GM12891 (cell line): ENCODE measurements around the gene TMEM121. TPM values are rescaled to one million over a fixed set of nuclear protein-coding genes. Genes with fewer than 3 reads are reported as not detected.

ENCODE experiments used
- DNase-seq: peaks from one replicate; pipeline ENCODE4 v3.0.0; 2011; ENCODE audit warnings: low spot score; ENCODE audit not compliant: insufficient read length
- FAIRE-seq: peaks from 2 replicates; lab custom pipeline; 2011; peaks lifted over from hg19 to GRCh38; lab: Jason Lieb, UNC
- PAX5 ChIP-seq: IDR thresholded peaks from 2 replicates; pipeline ENCODE4 v1.6.1; 2011; ENCODE audit warnings: low read length, moderate library complexity, mild to moderate bottlenecking; ENCODE audit not compliant: insufficient read depth, severe bottlenecking
- POLR2A ChIP-seq: IDR thresholded peaks from 2 replicates; pipeline ENCODE4 v1.6.1; 2011; ENCODE audit warnings: low read depth, low read length, control low read depth
- POLR2AphosphoS5 ChIP-seq: IDR thresholded peaks from 2 replicates; pipeline ENCODE4 v1.6.1; 2011; ENCODE audit warnings: low read depth, low read length, control low read depth
- POU2F2 ChIP-seq: IDR thresholded peaks from 2 replicates; pipeline ENCODE4 v1.6.1; 2011; ENCODE audit warnings: low read depth, mild to moderate bottlenecking, control low read depth, low read length, moderate library complexity
- SPI1 ChIP-seq: IDR thresholded peaks from 2 replicates; pipeline ENCODE4 v1.6.1; 2011; ENCODE audit warnings: low read depth, low read length, control low read depth
- TAF1 ChIP-seq: IDR thresholded peaks from 2 replicates; pipeline ENCODE4 v1.6.1; 2011; ENCODE audit warnings: low read depth, low read length, control low read depth
- polyA plus RNA-seq: library from polyadenylated mRNA; unstranded; fragments of >200 nt; gene quantifications from one replicate; pipeline ENCODE4 v1.2.1, GENCODE V29; 2012; ENCODE audit warnings: low read depth, missing spikeins, inconsistent platforms; ENCODE audit not compliant: missing spikeins

TMEM121 gene
- 0.18 TPM for polyA plus RNA-seq

DNA sequence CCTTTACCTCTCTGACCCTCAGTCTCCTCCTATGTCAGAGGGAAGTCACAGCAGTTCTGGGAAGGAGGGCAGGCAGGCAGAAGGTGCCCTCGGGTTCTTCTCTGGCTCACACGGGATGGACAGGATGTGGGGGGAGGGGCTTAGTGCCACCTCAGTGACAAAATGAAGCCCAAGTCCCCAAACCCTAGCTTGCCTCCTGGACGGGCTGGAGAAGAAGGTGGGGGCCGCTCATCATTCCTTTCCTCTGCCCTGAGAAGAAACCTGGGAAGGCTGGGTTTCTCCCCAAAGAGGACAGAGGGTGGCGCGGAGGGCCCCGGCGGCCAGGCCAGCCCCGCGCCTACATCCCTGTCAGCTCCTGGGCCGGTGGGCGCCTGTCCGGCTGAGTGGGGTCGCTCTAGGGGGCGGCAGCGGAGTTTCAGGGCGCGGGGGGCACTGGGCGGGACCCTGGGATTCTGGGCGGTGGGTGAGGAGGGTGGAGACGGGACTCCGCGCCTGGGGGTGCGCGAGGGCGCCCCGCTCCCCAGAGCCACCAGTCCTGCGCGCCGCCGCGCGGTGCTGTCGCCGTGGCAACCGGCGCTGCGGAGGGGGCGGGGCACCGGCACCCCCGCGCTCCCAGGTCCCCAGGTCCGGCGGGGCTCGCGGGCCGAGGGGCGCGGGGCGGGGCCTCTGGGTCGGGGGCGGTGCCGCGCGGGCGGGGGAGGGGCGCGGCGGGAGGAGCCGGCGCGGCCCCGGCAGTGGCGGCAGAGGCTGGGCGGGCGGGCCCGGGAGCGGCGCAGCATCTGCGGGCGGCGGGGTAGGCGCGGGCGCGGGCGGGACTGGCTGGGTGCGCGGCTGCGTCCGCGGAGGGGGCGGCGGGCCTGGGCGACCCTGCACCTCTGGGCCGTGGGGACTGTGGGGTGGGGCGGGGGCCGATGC is at the start of gene TMEM121:
Gene TMEM121 (plus strand): TSS at position 723 of the 915 bp plus-strand sequence. CDS start 2,252 bp downstream, outside the sequence.
- DNase-seq (no peak), FAIRE-seq (no peak)
- TF ChIP-seq POLR2A (no peak), TAF1 (no peak)

DNA sequence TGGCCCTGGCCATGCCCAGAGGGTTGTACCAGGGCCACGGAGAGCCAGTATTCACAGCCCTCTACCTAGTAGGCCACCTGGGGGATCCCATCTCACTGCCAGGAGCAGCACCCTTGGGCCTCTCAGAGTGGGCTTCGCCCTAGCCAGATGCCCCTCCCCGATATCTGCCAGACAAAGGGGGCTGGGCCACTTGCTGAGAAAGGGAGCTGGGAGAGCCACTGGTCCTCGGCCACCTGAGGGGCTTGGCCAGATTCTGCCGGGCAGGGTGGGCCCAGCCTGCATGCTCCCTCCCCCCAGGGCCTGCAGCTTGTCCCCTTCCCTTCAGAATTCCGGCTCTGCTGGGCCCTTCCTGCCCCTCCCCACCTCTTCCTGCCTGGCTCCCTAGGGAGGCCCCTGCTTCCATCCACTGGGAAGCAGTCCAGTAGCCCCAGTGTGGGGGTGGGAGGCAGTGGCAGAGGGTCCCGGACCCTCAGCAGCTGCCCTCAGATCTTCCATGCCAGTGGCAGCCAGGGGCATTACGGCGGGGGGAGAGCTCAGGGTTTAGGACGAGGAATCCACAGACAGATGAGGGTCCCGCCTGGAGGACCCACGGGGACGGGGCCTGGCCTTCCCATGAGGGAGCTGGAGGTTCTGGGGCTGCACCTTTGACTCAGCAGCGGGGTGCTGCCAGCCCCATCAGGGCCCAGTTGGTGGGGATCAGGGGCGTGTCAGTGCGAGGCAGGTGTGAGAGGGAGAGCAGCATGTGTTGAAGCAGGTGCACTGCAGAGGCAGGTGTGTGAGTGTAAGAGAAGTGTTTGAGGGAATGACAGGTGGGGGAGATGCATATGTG is 49.3 kb upstream of the TMEM121 start:
- FAIRE-seq (no peak), DNase-seq (no peak)
- TF ChIP-seq POLR2AphosphoS5 (no peak), POU2F2 (no peak), PAX5 (no peak), TAF1 (no peak)

DNA sequence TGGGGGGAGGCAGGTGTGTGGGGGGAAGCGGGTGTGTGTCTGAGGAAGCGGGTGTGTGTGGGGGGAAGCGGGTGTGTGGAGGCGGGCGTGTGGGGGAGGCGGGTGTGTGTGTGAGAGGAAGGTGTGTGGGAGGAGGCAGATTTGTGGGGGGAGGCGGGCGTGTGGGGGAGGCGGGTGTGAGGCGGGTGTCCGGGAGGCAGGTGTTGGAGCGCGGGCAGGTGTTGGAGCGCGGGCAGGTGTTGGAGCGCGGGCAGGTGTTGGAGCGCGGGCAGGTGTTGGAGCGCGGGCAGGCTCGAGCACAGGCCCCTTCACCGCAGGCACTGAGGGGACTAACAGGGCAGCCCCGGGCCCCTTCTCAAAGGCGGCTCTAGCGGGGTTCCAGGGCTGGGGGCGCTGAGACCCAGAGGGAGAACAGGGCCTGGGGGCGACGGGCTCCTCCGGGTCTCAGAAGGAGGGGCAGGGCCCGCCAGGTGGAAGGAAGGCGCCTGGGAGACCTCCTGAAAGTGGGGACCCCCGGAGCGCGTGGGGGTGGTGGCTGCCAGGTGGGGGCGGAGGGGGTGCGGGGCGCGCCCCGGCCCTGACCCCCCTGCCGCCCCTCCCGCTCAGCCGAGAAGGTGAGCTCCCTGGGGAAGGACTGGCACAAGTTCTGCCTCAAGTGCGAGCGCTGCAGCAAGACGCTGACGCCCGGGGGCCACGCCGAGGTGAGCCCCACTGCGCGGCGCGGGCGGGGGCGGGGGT is 48.6 kb upstream of the TMEM121 start:
- DNase-seq (no peak), FAIRE-seq (peak; percentile 35)
- no peak for TF ChIP-seq PAX5
- TF ChIP-seq SPI1 = no peak
- no peak for TF ChIP-seq POLR2A
- no peak for TF ChIP-seq POU2F2
- TF ChIP-seq TAF1 = no peak
- no peak for TF ChIP-seq POLR2AphosphoS5

DNA sequence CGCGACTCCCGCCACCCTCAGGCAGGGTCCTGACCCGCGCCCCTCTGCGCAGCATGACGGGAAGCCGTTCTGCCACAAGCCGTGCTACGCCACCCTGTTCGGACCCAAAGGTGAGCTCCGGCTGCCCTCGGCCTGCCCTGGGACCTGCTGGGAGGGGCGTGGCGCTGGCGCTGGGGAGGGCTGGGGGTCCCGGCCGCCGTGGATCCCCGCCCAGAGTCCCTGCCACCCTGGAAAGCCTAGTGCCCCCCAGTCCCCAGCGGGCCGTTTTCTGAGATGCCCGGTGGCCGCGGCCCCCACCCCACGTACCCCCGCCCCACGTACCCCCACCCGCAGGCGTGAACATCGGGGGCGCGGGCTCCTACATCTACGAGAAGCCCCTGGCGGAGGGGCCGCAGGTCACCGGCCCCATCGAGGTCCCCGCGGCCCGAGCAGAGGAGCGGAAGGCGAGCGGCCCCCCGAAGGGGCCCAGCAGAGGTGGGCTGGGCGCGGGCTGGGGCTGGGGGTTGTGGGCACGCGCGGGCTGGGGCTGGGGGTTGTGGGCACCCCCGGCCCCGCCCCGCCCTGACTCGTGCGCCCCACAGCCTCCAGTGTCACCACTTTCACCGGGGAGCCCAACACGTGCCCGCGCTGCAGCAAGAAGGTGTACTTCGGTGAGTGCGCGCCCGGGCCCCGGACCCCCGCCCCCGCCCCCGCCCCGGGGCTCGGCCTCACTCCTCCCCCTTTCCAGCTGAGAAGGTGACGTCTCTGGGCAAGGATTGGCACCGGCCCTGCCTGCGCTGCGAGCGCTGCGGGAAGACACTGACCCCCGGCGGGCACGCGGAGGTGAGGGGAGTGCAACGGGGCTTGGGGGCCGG is 47.8 kb upstream of the TMEM121 start:
- no peak for TF ChIP-seq PAX5
- no peak for TF ChIP-seq POLR2A
- no peak for TF ChIP-seq TAF1
- TF ChIP-seq POU2F2 = no peak
- no peak for TF ChIP-seq SPI1
- TF ChIP-seq POLR2AphosphoS5 = no peak
- DNase-seq = no peak
- FAIRE-seq = no peak

DNA sequence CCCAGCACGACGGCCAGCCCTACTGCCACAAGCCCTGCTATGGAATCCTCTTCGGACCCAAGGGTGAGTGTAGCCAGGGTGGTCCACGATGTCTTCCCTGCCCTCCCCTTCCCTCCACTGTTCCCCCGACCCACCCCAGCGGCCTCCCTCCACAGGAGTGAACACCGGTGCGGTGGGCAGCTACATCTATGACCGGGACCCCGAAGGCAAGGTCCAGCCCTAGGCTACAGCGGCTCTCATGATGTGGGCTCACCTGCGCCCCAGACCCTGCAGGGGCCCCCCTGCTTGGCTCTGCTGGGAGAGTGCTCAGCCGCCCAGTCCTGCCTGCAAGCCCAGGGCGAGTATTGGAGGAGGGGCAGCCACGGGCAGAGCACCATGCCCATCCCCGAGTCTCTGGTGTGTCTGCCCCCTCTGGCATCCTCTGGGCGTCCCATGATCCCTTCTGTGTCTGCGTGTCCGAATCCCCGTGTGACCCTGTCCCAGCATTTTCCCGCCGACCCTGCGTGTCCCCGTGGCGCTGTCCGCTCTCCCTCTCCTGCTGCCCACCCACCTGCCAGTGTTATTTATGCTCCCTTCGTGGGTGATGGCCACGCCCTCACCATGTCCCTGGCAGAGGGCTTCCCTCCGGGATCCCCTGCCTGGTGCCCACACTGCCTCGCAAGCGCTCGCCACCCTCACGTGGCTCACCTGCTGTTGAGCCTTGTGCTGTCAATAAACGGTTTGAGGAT is 46.8 kb upstream of the TMEM121 start:
- TF ChIP-seq SPI1 (no peak), PAX5 (no peak), POLR2A (no peak), TAF1 (no peak), POU2F2 (no peak)
- no peak for DNase-seq
- FAIRE-seq = no peak

DNA sequence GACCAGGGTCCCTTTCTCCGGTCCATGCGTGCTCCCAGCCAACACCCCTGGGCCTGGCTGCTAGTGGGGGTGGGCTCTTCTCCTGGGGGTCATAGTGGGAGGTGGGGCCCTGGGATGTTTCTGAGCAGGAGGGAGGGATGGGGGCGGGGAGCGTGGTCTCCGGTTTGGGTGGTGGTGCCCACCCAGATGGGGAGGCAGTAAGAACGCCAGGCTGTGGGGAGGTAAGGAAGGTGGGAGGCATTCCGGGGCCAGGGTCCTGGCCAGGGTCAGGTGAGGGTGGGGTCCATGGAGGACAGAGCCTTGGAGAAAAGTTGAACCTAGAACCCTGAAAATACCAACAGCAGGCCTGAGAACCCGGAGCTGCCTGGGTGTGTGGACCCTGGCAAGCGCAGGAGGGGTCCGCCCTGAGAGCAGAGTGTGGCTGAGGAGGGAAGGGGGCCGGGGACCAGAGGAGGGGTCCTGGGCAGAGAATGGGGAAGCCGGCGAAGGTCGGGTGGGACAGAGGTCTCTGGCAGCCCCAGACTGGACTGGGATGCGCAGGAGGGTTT is 46.1 kb upstream of the TMEM121 start:
- FAIRE-seq (no peak), DNase-seq (no peak)
- TF ChIP-seq POLR2AphosphoS5 (no peak), PAX5 (no peak), SPI1 (no peak), POU2F2 (no peak), POLR2A (no peak), TAF1 (no peak)

DNA sequence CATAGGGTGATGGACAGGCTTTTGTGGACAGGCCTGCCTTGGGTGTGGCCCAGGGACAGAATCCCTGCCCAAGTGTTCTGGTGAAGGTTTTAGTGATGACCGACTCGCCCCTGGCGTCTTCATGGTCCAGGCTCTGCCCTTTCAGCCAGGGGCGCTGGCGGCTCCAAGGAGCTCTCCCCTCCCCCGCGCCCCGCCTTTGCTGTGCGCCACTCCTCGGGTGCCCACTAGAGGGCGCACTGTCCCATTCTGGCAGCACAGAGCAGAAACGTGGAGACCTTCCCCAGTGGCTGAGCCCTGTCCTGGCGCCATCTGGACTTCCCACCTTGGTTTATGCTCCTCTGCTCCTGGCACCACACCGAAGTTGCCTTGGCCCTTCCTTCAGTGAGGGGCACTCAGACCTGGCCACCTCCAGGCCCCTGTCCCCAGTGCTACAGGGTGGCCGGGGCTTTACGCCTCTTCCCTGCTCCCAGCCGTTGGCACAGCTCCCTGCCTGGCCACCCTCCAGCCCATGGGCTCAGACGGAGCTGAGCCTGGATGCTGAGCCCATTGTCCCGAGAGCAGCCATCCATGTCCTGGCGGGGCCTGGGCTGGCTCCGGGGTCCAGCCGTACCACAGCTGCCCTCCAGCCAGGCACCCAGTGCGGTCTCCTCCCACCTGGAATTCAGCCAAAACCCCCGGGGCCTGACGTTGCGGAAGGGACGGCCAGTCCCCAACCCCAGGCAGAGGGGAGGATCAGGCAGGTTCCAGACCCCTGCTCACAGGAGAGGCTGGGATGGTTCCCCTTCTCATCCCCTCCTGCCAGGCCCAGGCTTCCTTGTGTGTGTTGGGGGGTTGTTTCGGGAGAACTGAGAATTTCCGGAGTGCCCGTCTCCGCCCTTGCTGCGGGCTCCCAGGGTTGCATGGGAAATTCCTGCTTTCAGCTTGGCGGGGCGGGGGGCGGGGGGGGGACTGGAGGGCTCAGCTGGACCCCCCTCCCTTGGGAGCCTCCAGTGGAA is 45.3 kb upstream of the TMEM121 start:
- FAIRE-seq (peak; percentile 93), DNase-seq (peak; percentile 98)
- TF ChIP-seq PAX5 (no peak), POLR2A (no peak), TAF1 (no peak), POLR2AphosphoS5 (no peak), POU2F2 (no peak), SPI1 (0 out of 2 replicates have a peak, but pooled peaks have one; percentile 4)
